Memory B cell (primary cell): ENCODE measurements around the gene SLC35D2.
"Not testable (repeated sequence)": the region's sequence is repeated elsewhere in the genome, so short reads cannot be mapped to it uniquely, and the experiment has no call there.

ENCODE experiments used
- ATAC-seq: fragments of 150-1000 bp; cut with Tn5 transposase; 2 replicates; pipeline ENCODE4 v1.10.0; 2021; ENCODE audit warnings: low read depth, mild to moderate bottlenecking, moderate library complexity
- DNase-seq, 2 donors: peaks; one replicate each; pipeline ENCODE4 v3.0.0; 2022; ENCODE audit warnings: low spot score in 2 of 2
- H3K27ac Mint-ChIP-seq: one replicate; pipeline ENCODE4 v1.8.0; 2022; ENCODE audit warnings: mild to moderate bottlenecking, moderate library complexity, mixed read lengths
- H3K27me3 Mint-ChIP-seq: one replicate; pipeline ENCODE4 v1.8.0; 2022; ENCODE audit warnings: mixed read lengths
- H3K36me3 Mint-ChIP-seq: one replicate; pipeline ENCODE4 v1.8.0; 2022; ENCODE audit warnings: mild to moderate bottlenecking, mixed read lengths
- H3K4me1 Mint-ChIP-seq: one replicate; pipeline ENCODE4 v1.8.0; 2022; ENCODE audit warnings: mixed read lengths
- H3K4me3 Mint-ChIP-seq: one replicate; pipeline ENCODE4 v1.8.0; 2022; ENCODE audit warnings: mild to moderate bottlenecking, moderate library complexity, mixed read lengths
- H3K9me3 Mint-ChIP-seq: one replicate; pipeline ENCODE4 v1.8.0; 2022; ENCODE audit warnings: mixed read lengths

The SLC35D2 gene

DNA sequence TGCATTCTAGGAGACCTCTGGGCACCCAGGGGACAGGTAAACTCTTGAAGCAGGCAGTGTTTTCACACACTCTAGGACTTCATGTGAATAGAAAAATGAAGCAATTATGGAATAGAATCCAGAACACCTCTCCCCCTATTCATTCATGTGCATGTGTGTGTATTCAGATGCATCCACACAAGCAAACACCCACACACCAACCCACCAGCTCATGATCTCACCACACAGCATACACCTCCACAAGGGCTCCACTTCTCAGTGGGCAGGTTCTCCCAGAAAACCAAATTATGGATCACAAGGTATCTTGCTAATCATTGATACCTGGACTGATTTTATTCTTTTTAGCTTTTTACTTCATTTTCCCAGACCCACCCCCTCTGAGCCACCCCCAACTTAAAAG is 60.3 kb downstream of the SLC35D2 start:
- Mint-ChIP-seq H3K27me3 (no peaks in the 10 kb centered on the region), H3K27ac (no peak overlapping the region), H3K36me3 (no peaks in the 10 kb centered on the region), H3K4me1 (no peaks in the 10 kb centered on the region), H3K4me3 (no peak overlapping the region), H3K9me3 (no peaks in the 10 kb centered on the region)
- DNase-seq, result no peak
- no peak for ATAC-seq

DNA sequence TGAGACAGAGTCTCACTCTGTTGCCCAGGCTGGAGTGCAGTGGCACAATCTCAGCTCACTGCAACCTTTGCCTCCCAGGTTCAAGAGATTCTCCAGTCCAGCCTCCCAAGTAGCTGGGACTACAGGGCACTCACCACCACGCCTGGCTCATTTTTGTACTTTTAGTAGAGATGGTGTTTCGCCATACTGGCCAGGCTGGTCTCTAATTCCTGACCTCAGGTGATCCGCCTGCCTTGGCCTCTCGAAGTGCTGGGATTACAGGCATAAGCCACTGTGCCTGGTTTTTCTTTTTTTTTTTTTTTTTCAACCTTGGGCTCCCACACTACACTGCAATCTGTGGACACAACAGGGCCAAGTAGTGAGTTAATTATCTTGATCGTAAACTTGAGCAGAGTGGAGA is 60.8 kb downstream of the SLC35D2 start:
- not testable (repeated sequence) for H3K27me3 Mint-ChIP-seq, ATAC-seq

DNA sequence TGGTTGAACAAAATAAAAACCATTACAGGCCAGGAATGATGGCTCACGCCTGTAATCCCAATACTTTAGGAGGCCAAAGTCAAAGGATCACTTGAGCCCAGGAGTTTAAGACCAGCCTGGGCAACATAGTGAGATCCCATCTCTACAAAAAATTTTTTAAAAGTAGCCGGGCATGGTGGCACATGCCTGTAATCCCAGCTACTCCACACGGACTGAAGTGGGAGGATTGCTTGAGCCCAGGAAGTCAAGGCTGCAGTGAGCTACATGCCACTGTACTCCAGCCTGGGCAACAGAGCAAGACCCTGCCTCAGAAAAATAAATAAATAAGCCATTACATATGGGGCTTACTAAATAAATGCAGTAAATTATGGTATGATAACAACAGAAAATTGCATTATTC is 61.3 kb downstream of the SLC35D2 start:
- H3K9me3 Mint-ChIP-seq, H3K36me3 Mint-ChIP-seq, ATAC-seq, H3K4me1 Mint-ChIP-seq, H3K27me3 Mint-ChIP-seq, H3K4me3 Mint-ChIP-seq, H3K27ac Mint-ChIP-seq, DNase-seq: not testable (repeated sequence)

More for the DNA sequence above, 60.8 kb downstream of the SLC35D2 start:
- H3K9me3 Mint-ChIP-seq, H3K27ac Mint-ChIP-seq, H3K4me1 Mint-ChIP-seq, H3K36me3 Mint-ChIP-seq, H3K4me3 Mint-ChIP-seq, DNase-seq: not testable (repeated sequence)

DNA sequence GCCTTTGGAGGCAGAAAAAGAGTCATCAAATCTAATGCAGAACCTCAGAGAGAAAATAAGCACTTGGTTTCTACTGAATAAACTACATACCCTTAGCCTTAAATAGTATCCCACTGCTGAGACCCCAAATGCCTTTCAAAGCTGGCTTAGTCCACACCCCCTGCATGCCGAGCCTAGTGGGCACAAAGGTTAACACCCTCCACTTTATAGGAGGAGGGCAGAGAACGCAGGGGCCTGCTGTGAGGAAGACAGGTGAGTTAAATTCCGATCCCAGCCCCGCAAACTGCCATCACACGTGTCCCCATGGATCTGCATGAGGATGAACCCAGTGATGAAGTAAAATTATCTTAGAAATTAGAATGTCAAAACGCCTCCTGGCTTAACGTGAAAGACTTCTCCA is 62.0 kb downstream of the SLC35D2 start:
- Mint-ChIP-seq H3K27ac (no peak overlapping the region), H3K27me3 (no peaks in the 10 kb centered on the region), H3K4me3 (no peak overlapping the region), H3K4me1 (peaks cover 2% of the 10 kb centered on the region), H3K9me3 (no peaks in the 10 kb centered on the region), H3K36me3 (no peaks in the 10 kb centered on the region)
- ATAC-seq, result no peak
- no peak for DNase-seq

DNA sequence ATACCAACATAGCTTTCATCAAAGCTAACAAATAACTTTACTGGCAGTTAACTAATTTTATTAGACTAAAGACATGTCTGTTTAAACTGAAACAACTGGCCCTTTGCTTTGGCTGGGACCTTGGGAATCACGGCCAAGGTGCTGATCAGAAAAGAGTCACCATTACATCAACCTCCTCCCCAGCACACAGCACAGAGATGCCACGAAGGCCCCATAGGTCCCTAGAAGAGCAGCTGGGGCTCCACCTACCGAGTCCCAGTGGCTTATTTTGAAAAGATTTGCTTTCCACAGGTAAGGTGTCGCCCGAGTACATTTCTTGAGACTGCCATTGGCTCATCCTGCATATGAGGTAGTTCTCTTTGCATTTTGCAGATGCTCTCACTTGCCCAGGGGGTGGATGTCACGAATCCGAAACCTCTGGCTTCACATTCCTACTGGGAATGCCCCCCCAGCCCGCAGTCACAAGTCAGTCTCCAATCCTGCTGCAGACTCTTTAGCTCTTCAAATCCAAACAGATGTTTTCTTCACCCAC is 62.7 kb downstream of the SLC35D2 start:
- Mint-ChIP-seq H3K9me3 (no peaks in the 10 kb centered on the region), H3K4me3 (no peak overlapping the region), H3K27me3 (no peaks in the 10 kb centered on the region), H3K27ac (no peak overlapping the region), H3K4me1 (peaks cover 2% of the 10 kb centered on the region), H3K36me3 (no peaks in the 10 kb centered on the region)
- ATAC-seq, result no peak
- DNase-seq, result no peak

DNA sequence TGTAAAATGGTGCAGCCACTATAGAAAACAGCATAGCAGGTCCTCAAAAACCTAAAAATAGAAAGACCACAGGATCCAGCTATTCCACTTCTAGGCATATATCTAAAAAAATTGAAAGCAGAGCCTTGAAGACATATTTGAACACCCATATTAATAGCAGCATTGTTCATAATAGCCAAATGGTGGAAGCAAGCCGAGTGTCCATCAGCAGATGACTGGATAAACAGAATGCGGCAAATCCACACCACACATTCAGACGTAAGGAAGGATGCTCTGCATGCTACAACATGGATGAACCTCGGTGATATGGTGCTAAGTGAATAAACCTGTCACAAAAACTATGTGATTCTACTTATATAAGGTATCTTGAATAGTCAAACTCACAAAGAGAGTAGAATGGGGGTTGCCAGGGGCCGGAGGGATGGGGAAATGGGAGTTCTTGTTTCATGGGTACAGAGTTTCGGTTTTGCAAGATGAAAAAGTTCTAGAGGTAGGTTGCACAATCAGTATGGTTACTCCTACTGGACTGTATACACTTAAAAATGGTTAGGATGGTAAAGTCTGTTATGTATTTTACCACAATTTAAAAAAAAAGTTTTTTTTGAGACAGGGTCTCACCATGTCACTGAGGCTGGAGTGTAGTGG is 64.5 kb downstream of the SLC35D2 start:
- Mint-ChIP-seq H3K27ac (no peak overlapping the region), H3K36me3 (no peaks in the 10 kb centered on the region), H3K27me3 (no peaks in the 10 kb centered on the region), H3K4me3 (no peak overlapping the region), H3K9me3 (no peaks in the 10 kb centered on the region), H3K4me1 (peaks cover 2% of the 10 kb centered on the region)
- ATAC-seq (no peak), DNase-seq (no peak)

DNA sequence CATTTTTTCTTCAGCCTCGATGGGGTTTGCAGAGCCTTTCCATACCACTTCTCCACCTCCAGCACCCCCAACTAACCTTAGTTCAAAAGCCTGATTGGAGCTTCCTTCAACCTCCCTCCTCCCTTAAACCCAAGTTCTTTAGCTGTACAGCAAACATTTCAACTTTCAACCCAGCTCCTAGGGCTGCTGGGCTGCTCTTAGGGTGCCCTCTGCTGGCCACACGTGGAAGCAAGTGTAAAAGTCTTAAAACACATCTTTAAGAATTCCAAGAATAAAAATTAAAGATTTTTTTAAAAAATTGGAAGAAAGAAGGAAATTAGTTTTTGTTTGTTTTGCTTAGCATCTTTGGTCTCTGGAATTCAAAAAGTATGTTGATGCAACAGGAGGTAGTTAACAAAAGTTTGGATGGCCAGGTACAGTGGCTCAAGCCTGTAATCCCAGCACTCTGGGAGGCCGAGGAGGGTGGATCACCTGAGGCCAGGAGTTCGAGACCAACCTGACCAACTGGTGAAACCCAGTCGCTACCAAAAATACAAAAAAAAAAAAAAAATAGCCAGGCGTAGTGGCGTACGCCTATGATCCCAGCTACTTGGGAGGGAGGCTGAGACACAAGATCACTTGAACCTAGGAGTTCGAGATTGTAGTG is 66.1 kb downstream of the SLC35D2 start:
- no peak overlapping the region for H3K27ac Mint-ChIP-seq
- ATAC-seq (peak; percentile 62), DNase-seq (peak; percentile 24 to 42)
- no peaks in the 10 kb centered on the region for H3K27me3 Mint-ChIP-seq
- H3K9me3 Mint-ChIP-seq, result no peaks in the 10 kb centered on the region
- H3K36me3 Mint-ChIP-seq, result peaks cover 3% of the 10 kb centered on the region
- H3K4me3 Mint-ChIP-seq, result no peak overlapping the region
- peaks cover 2% of the 10 kb centered on the region for H3K4me1 Mint-ChIP-seq

DNA sequence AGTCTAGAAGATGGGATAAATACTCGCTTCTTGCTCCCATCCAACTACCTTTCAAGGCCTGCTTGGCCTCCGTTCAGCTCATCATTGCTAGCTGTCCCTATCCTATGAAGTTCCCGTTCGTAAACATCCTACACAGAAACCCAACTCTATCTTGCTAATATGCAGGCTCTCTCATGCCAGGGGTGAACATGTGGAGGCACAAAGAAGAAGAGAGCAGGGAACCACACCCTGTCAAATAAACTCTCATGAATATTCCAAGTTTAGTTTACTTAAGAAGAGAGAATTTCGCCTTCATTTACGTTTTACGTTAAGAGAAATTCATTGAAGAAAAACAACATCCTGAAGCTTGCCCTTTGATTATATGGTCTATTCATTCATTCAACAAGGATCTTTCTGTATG is 73.7 kb downstream of the SLC35D2 start:
- no peak overlapping the region for H3K27ac Mint-ChIP-seq
- peaks cover 1% of the 10 kb centered on the region for H3K27me3 Mint-ChIP-seq
- H3K4me1 Mint-ChIP-seq, result no peaks in the 10 kb centered on the region
- H3K4me3 Mint-ChIP-seq, result no peak overlapping the region
- peaks cover 8% of the 10 kb centered on the region for H3K9me3 Mint-ChIP-seq
- no peak for DNase-seq
- H3K36me3 Mint-ChIP-seq, result peaks cover 4% of the 10 kb centered on the region
- no peak for ATAC-seq

DNA sequence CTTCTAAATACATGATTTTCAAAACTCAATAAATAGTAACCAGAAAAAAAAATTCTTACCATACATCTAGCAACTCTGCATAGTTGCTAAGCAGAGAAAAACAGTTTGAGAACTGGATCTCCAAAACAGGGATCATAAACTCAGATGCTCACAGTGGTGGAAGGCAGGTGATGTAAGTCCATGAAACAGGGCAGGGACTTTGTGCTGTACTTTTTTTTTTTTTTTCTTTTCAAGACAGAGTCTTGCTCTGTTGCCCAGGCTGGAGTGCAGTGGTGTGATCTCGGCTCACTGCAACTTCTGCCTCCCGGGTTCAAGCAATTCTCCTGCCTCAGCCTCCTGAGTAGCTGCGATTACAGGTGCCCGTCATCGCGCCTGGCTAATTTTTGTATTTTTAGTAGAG is 76.6 kb downstream of the SLC35D2 start:
- not testable (repeated sequence) for H3K4me3 Mint-ChIP-seq, H3K4me1 Mint-ChIP-seq, H3K36me3 Mint-ChIP-seq, H3K27ac Mint-ChIP-seq, DNase-seq, ATAC-seq, H3K27me3 Mint-ChIP-seq
- H3K9me3 Mint-ChIP-seq, result peaks cover 10% of the 10 kb centered on the region

DNA sequence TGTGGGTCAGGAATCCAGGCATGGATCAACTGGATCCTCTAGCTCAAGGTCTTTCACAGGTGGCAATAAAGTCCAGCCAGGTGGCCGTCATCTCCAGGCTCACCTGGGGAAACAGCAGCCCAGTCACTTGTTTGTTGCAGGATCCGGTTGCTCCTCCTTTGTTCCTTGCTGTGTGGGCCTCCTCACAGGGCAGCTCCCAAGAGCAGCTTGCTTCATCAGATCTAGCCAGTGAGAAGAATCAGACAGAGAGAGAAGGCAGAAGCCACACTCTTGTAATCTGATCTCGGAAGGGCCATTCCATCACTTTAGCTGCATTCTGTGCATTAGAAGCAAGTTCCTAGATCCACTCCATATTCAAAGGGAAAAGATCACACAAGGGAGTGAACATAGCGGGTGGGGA is 78.3 kb downstream of the SLC35D2 start:
- Mint-ChIP-seq H3K9me3 (peaks cover 5% of the 10 kb centered on the region), H3K4me1 (no peaks in the 10 kb centered on the region), H3K27ac (no peak overlapping the region), H3K4me3 (no peak overlapping the region), H3K36me3 (peaks cover 2% of the 10 kb centered on the region), H3K27me3 (peaks cover 1% of the 10 kb centered on the region)
- no peak for ATAC-seq
- no peak for DNase-seq

DNA sequence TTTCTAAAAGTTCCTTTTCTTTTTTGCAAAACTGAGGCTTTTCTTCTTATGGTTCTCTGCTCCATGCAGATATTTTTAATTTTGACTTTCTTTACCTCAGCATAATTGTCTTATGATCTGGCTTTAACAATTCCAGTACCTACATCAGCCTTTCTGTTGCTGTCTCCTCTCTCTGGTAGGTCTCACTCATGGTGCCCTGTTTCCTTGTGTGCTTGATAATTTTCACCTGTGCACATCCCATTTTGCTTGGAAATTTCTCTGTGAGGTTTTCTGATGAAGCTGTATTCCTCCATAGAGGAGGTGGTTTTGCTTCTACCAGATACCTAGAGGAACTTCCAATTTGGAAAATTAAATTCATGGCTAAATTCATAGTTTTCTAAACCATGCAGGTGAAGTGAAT is 79.3 kb downstream of the SLC35D2 start:
- DNase-seq (no peak), ATAC-seq (no peak)
- Mint-ChIP-seq H3K27ac (no peak overlapping the region), H3K36me3 (peaks cover 2% of the 10 kb centered on the region), H3K27me3 (peaks cover 1% of the 10 kb centered on the region), H3K4me3 (no peak overlapping the region), H3K4me1 (no peaks in the 10 kb centered on the region), H3K9me3 (peaks cover 5% of the 10 kb centered on the region)

DNA sequence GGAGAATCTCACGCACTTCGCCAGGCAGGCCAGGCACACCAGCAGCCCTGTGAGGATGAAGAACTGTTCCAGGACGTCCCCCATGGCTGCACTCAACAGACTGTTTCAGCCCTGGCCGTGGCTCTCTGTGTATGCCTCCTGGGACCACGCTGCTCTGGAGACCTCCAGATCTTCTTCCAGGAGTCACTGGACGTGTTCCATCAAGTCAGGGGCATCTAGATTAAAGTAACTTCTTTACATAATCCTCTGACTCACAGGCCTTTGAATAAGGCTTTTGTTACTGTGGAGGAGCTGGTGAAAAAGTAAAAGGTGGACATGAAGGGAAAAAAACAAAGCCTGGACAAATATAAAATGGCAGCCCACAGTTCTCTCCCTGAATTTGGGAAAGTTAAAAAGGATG is 81.5 kb downstream of the SLC35D2 start, which contains the start of gene HSD17B3:
HSD17B3 (minus strand) TSS at position 156 of the 400 bp plus-strand sequence; CDS start at position 84, 72 bp downstream.
- Mint-ChIP-seq H3K9me3 (peaks cover 5% of the 10 kb centered on the region), H3K36me3 (peaks cover 2% of the 10 kb centered on the region), H3K27me3 (peaks cover 1% of the 10 kb centered on the region), H3K4me3 (no peak within 1 kb of the TSS), H3K27ac (no peak within 1 kb of the TSS), H3K4me1 (no peaks in the 10 kb centered on the region)
- DNase-seq, result no peak
- ATAC-seq, result no peak

DNA sequence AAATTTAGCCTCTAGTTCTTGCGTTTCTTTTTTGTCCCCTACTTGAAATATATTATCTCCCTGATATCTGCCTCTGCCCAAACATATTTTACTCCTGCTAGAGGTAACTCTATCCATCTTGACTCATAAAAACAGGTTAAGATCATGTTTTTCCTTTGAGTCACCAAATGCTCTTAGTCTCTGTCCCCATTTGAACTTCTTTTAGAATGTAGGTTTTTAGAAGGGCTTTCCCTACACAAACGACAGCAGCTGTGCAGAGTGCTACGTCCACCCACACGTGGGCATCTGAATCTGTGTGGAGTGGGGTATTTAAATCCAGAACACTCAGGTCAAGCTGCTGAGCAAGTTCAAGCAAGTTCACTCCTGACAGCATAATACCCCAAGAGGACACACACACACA is 83.7 kb downstream of the SLC35D2 start:
- Mint-ChIP-seq H3K4me3 (no peak overlapping the region), H3K36me3 (peaks cover 4% of the 10 kb centered on the region)

DNA sequence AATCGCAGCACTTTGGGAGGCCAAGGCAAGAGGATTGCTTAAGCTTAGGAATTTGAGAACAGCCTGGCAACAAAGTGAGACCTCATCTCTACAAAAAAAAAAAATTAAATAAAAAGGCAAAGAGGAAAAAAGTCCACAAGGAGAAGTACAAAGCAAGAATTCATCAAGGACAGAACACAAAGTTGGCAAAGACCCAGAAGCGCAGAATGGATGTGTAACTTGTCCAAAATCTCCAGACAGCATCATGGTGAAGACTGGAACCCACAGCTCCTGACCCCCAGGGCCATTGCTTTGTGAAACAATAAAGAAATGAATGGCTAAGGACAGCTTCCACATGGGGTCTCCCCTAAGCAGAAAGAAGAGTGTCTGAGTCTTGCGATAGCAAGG is 89.4 kb downstream of the SLC35D2 start:
- Mint-ChIP-seq H3K4me1 (no peaks in the 10 kb centered on the region), H3K27ac (no peak overlapping the region), H3K27me3 (peaks cover 7% of the 10 kb centered on the region), H3K36me3 (peaks cover 2% of the 10 kb centered on the region), H3K4me3 (no peak overlapping the region), H3K9me3 (peaks cover 4% of the 10 kb centered on the region)
- ATAC-seq, result no peak
- no peak for DNase-seq

More for the DNA sequence above, 83.7 kb downstream of the SLC35D2 start:
- Mint-ChIP-seq H3K27ac (no peak overlapping the region), H3K27me3 (peaks cover 5% of the 10 kb centered on the region), H3K4me1 (no peaks in the 10 kb centered on the region), H3K9me3 (peaks cover 6% of the 10 kb centered on the region)
- ATAC-seq (no peak), DNase-seq (no peak)
